ENCODE data around the gene NDUFV1.
"Not testable (repeated sequence)": the region's sequence is repeated elsewhere in the genome, so short reads cannot be mapped to it uniquely, and the experiment has no call there.

NDUFV1 gene

GRCh38 chr11:67586568-67587250 lies 20.0 kb upstream of the NDUFV1 start:
- DNase-seq: no peak

DNA sequence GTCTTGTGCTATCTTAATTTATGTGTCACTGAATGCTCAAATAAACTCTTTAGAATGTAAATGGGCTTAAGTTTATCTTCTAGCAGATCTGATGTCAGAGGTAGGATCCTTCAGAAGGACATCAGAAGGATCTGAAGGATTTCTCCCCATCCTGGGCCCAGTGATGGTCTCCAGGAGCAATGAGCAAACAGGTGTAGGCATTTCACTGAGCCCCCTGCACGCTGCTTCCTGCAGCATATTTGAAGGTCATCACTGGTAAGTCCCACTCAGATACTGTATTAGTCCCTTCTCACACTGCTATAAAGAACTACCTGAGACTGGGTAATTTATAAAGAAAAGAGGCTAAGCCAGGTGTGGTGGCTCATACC lies 18.6 kb upstream of the NDUFV1 start:
- no peak for DNase-seq

- not testable (repeated sequence) for DNase-seq
Observed at GRCh38 chr11:67588899-67589415, 17.8 kb upstream of the NDUFV1 start.

GRCh38 chr11:67592880-67593564 lies 13.7 kb upstream of the NDUFV1 start:
- no peak for DNase-seq

- DNase-seq: no peak
Observed at GRCh38 chr11:67593565-67593905, 13.2 kb upstream of the NDUFV1 start.

GRCh38 chr11:67594480-67594879 lies 12.3 kb upstream of the NDUFV1 start:
- DNase-seq: no peak

DNA sequence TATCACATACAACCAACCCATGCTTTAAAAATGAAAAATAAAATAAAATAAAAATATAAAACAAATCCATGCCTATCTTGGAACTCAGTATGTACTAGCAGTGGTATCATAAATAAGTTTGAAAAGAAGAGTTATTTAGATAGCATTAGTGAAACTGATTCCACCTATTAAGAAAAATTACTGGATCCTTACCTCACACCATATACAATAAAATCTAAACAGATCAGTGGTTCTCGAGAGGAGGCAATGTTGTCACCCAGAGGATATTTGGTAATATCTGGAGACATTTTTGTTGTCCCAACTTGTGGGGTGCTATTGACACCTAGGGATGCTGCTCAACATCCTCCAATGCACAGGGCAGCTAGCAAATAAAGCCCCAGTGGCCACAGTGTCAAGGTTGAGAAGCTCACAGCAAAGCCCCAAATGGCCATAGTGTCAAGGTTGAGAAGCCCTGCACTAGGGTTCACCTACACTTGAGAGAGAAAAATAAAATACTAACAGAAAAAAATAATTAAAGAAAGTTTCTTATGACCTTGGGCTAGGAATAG lies 9.9 kb upstream of the NDUFV1 start:
- DNase-seq: no peak

DNA sequence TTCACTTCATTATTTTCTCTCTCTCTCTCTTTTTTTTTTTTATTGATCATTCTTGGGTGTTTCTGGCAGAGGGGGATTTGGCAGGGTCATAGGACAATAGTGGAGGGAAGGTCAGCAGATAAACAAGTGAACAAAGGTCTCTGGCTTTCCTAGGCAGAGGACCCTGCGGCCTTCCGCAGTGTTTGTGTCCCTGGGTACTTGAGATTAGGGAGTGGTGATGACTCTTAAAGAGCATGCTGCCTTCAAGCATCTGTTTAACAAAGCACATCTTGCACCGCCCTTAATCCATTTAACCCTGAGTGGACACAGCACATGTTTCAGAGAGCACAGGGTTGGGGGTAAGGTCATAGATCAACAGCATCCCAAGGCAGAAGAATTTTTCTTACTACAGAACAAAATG lies 9.3 kb upstream of the NDUFV1 start:
- DNase-seq: not testable (repeated sequence)

DNA sequence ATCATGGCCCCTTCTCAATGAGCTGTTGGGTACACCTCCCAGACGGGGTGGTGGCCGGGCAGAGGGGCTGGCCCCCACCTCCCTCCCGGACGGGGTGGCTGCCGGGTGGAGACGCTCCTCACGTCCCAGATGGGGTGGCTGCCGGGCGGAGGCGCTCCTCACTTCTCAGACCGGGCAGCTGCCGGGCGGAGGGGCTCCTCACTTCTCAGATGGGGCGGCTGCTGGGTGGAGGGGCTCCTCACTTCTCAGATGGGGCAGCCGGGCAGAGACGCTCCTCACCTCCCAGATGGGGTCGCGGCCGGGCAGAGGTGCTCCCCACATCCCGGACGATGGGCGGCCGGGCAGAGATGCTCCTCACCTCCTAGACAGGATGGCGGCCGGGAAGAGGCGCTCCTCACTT lies 8.8 kb upstream of the NDUFV1 start:
- DNase-seq: not testable (repeated sequence)

GRCh38 chr11:67599149-67599548 lies 7.6 kb upstream of the NDUFV1 start:
- DNase-seq: no peak

DNA sequence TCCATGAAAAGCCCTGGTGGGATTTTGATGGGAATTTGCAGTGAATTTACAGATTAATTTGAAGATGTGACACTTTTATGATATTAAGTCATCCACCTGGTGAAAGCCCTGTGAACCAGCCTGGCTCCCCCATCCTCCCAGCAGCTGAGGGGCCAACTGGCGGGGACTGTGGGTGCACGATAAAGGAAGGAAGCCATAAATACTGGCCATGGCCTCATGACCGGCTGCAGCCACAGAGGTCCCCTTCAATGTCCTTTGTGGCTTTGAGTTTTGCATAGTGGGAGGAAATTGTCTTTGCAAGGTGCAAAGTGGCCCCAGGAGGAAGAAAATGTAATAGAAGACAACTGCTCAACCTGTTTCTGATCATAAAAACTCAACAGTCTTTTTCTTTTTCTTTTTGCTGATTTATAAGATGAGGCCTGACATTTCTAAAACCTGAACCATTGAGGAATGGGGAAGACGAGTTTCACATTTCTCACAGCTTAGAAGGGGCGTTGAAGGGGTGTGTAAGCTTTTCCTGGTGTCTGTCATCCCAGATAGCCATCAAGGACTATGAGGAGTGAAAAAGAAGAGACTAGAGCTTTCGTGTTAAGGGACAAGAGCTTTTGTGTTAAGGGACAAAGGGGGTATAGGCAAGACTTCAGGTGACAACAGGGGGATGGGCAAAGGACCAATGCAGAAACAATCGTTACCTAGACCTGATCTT lies 6.3 kb upstream of the NDUFV1 start:
- no peak for DNase-seq

GRCh38 chr11:67601098-67601497 lies 5.6 kb upstream of the NDUFV1 start:
- no peak for DNase-seq

- DNase-seq: not testable (repeated sequence)
Observed at GRCh38 chr11:67604119-67604518, 2.6 kb upstream of the NDUFV1 start.

GRCh38 chr11:67604815-67605214 lies 1.9 kb upstream of the NDUFV1 start:
- no peak for DNase-seq

DNA sequence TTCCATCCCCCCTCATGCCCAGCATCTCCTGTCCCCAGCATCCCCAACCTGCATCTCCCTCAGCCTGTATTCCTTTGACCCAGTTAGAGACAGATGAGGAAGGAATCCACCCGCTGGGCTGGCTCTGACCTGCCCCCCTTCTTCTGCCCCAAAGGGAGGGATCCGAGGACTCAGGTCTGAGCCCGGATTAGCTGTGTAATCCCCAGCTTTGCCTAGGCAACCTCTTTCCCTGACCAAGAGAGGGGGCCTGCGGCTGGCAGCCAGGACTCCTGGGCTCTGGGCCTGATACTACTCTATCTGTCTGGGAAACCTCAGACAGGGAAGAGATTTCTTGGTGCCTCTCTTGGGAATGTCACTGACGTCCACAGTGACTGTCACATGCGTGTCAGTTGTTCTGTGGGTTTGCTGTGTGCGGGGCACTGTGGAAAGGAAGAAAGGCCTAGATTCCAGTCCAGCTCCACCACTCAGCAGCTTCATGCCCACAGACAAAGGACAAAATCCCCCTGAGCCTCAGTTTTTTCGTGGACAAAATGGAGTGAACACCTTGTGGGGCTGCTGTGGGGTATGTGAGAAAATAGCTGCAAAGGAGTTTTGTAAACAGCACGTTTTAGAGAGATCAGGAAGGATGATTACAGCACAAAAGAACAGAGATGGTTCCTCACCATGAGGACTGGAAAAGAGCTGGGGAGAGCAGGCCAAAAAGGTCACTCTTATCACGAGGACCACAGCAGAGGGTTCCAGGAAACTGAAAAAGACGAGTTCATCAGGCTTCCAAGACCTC lies 1.3 kb upstream of the NDUFV1 start:
- DNase-seq: no peak

DNA sequence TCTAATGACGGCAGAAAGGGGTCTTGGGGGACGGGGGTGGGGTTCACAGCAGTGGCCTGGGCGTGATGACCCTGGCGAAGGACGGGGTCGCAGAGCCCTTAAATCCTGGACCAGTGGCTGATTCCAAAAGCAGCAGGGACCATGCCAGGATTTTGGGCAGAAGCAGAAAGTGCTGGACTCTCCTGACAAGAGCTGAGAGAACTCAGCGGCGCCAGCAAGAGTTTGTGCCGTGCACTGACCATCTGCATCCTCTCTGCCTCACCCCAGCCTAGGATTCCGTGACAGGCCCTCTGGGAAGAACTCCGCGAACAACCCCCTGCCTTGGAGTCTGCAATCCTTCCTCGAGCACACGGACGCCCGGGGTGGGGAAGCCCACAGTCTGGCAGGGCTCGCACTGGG lies 644 bp upstream of the NDUFV1 start:
- DNase-seq: no peak

DNA sequence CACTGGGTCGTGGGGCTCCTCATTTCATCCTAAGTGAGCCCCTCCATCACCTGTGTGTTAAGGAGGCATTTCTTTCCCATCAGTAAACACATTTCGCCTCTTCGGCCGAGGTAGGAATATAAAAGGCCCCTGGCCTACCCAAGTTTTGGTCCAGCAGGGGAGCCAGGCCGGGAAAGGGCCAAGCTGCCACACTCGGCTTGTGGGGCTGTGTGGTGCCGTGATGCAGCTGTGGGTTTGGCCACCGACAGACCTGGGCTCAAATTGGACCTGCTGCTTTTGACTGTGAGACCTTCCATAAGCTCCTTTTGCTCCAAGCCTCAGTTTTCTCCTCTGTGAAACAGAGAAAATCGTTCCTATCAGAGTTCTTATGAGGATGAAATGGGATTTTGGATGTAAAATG lies 771 bp downstream of the NDUFV1 start:
- no peak for DNase-seq

GRCh38 chr11:67608486-67608885 lies 1.8 kb downstream of the NDUFV1 start:
- DNase-seq: no peak

GRCh38 chr11:67609316-67609715 lies 2.6 kb downstream of the NDUFV1 start:
- DNase-seq: no peak

DNA sequence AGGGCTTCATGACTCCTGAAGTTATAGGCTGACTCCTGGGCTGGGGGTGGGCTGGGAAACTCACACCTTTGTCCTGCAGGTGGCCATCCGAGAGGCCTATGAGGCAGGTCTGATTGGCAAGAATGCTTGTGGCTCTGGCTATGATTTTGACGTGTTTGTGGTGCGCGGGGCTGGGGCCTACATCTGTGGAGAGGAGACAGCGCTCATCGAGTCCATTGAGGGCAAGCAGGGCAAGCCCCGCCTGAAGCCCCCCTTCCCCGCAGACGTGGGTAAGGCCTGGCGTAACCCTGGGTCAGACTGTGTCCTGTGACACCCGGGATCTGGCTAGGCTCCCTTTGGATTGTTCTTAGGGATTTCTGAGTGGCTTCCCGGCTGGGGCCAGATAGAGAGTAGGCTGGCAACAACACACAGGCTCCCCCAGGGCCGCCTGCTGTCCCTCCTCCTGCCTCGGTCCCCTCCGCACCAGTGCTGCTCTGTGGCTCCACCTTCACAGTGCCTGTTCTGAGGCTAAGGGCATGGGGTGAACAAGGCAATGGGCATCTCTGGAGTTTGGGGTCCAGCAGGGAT lies 3.6 kb downstream of the NDUFV1 start:
- no peak for DNase-seq

- no peak for DNase-seq
Observed at GRCh38 chr11:67611165-67611564, 4.4 kb downstream of the NDUFV1 start.
